GM12878 (cell line): ENCODE measurements around the gene MAS1L. TPM values are rescaled to one million over a fixed set of nuclear protein-coding genes. Genes with fewer than 3 reads are reported as not detected.

Experiments
- ATAC-seq: fragments of 200-7000 bp; cut with Tn5 transposase; 3 replicates; pipeline ENCODE4 v1.9.1; 2020; ENCODE audit warnings: mild to moderate bottlenecking, moderate library complexity
- BruUV-seq: library from RNA; stranded (reverse); fragments of 400-500 nt; replicated peaks from 2 replicates; lab custom pipeline; 2021; lab: Mats Ljungman, UMichigan
- CTCF ChIA-PET: fragments of 300-600 bp; sonication (Branson Sonifier 250); formaldehyde crosslinking; extraction: SDS; loops from one replicate; lab custom pipeline; 2021; ENCODE audit warnings: inconsistent platforms; lab: Yijun Ruan, JAX
- POLR2A ChIA-PET: fragments of 350-600 bp; formaldehyde crosslinking; extraction: SDS; loops from one replicate; lab custom pipeline; 2021; ENCODE audit warnings: inconsistent platforms; lab: Charles Lee
- RAD21 ChIA-PET: fragments of 300-600 bp; sonication (Branson Sonifier 250); formaldehyde crosslinking; loops from one replicate; lab custom pipeline; 2023; ENCODE audit warnings: antibody characterized with exemption; ENCODE audit not compliant: unreplicated experiment; lab: Charles Lee
- SMC1A ChIA-PET: fragments of 300-600 bp; sonication (Branson Sonifier 250); formaldehyde crosslinking; loops from one replicate; lab custom pipeline; 2023; ENCODE audit not compliant: unreplicated experiment, uncharacterized antibody; lab: Charles Lee
- DNase-seq: peaks from one replicate; pipeline ENCODE4 v3.0.0-alpha.2; 2011; ENCODE audit warnings: low read depth, low spot score
- FAIRE-seq: peaks from 3 replicates; lab custom pipeline; 2011; peaks lifted over from hg19 to GRCh38; lab: Jason Lieb, UNC
- H2AFZ ChIP-seq: 2 replicates; pipeline ENCODE4 v1.6.0; 2011; ENCODE audit warnings: low read depth, low read length, control low read depth; ENCODE audit not compliant: control insufficient read depth
- H3K27ac ChIP-seq: 2 replicates; pipeline ENCODE4 v1.5.1; 2011; ENCODE audit warnings: control low read depth; ENCODE audit not compliant: control insufficient read depth, insufficient read depth
- H3K27me3 ChIP-seq, 2 experiments: replicated peaks in 1 of 2; 2 replicates each; pipeline versions ENCODE4 v1.6.0 to v1.6.1; 2011; ENCODE audit warnings: low read length in 1 of 2; ENCODE audit not compliant: control insufficient read depth in 2 of 2, insufficient read depth in 2 of 2
- H3K36me3 ChIP-seq, 2 experiments: 2 replicates each; pipeline ENCODE4 v1.5.1; 2011; ENCODE audit warnings: low read length in 1 of 2; ENCODE audit not compliant: control insufficient read depth in 2 of 2, insufficient read depth in 2 of 2
- H3K4me1 ChIP-seq: 2 replicates; pipeline ENCODE4 v1.6.1; 2011; ENCODE audit warnings: mild to moderate bottlenecking, low read length, moderate library complexity, mixed read lengths; ENCODE audit not compliant: control insufficient read depth, insufficient read depth
- H3K4me2 ChIP-seq: 2 replicates; pipeline ENCODE4 v1.6.0; 2011; ENCODE audit warnings: control low read depth; ENCODE audit not compliant: control insufficient read depth, insufficient read depth
- H3K4me3 ChIP-seq: fragments of 200-600 bp; sonication (generic); 2 replicates; pipeline ENCODE4 v1.5.1; 2016
- H3K79me2 ChIP-seq: 2 replicates; pipeline ENCODE4 v1.6.0; 2011; ENCODE audit warnings: low read length; ENCODE audit not compliant: control insufficient read depth, insufficient read depth
- H3K9ac ChIP-seq: 2 replicates; pipeline ENCODE4 v1.8.0; 2011; ENCODE audit warnings: low read length, control low read depth, mixed read lengths; ENCODE audit not compliant: control insufficient read depth, insufficient read depth
- H3K9me3 ChIP-seq: replicated peaks from 3 replicates; pipeline ENCODE4 v1.5.1; 2011; ENCODE audit warnings: mild to moderate bottlenecking, low read length; ENCODE audit not compliant: control insufficient read depth, insufficient read depth
- H4K20me1 ChIP-seq: 2 replicates; pipeline ENCODE4 v1.6.0; 2011; ENCODE audit not compliant: control insufficient read depth, insufficient read depth
- BCL11A ChIP-seq: IDR thresholded peaks from 2 replicates; pipeline ENCODE4 v1.6.1; 2011; ENCODE audit warnings: low read depth, low read length
- CEBPB ChIP-seq, 2 experiments: fragments of 150-350 bp in 1 of 2; IDR thresholded peaks; 2 replicates each; pipeline ENCODE4 v1.6.1; 2012 to 2014; ENCODE audit warnings: low read depth in 2 of 2, low read length in 2 of 2, borderline replicate concordance in 1 of 2, inconsistent platforms in 1 of 2
- DPF2 ChIP-seq: fragments of 450-650 bp; IDR thresholded peaks from 2 replicates; pipeline ENCODE4 v1.6.1; 2017; ENCODE audit warnings: mild to moderate bottlenecking
- ETV6 ChIP-seq, 2 experiments: fragments of 450-650 bp in 1 of 2; IDR thresholded peaks in 1 of 2; conservative IDR thresholded peaks in 1 of 2; 2 replicates each; pipeline ENCODE4 v1.6.1; 2014; ENCODE audit warnings: antibody characterized with exemption in 1 of 2, borderline replicate concordance in 1 of 2, low read depth in 1 of 2, mild to moderate bottlenecking in 1 of 2, moderate library complexity in 1 of 2
- GABPA ChIP-seq: IDR thresholded peaks from 2 replicates; pipeline ENCODE4 v1.6.1; 2014; ENCODE audit warnings: antibody characterized with exemption, low read depth, mild to moderate bottlenecking, inconsistent platforms
- IRF3 ChIP-seq: fragments of 450-650 bp; IDR thresholded peaks from 2 replicates; pipeline ENCODE4 v1.6.1; 2014; ENCODE audit warnings: mild to moderate bottlenecking
- IRF4 ChIP-seq: IDR thresholded peaks from 2 replicates; pipeline ENCODE4 v1.6.1; 2011; ENCODE audit warnings: low read depth, low read length
- MEF2B ChIP-seq: fragments of 450-650 bp; IDR thresholded peaks from 2 replicates; pipeline ENCODE4 v1.6.1; 2018; ENCODE audit warnings: mild to moderate bottlenecking, moderate library complexity; ENCODE audit not compliant: partially characterized antibody, poor library complexity, severe bottlenecking
- NBN ChIP-seq: fragments of 450-650 bp; IDR thresholded peaks from 2 replicates; pipeline ENCODE4 v1.6.1; 2016
- NR2C1 ChIP-seq: fragments of 450-650 bp; IDR thresholded peaks from 2 replicates; pipeline ENCODE4 v1.6.1; 2017; ENCODE audit warnings: antibody characterized with exemption, mild to moderate bottlenecking, moderate library complexity
- NR2F1 ChIP-seq: fragments of 450-650 bp; conservative IDR thresholded peaks from 2 replicates; pipeline ENCODE4 v1.6.1; 2017; ENCODE audit warnings: mild to moderate bottlenecking
- PML ChIP-seq: IDR thresholded peaks from 2 replicates; pipeline ENCODE4 v1.6.1; 2012; ENCODE audit warnings: low read length, inconsistent platforms
- POLR2AphosphoS5 ChIP-seq: IDR thresholded peaks from 2 replicates; pipeline ENCODE4 v1.6.1; 2011; ENCODE audit warnings: mild to moderate bottlenecking, low read length, inconsistent platforms
- RELA ChIP-seq: fragments of 450-650 bp; IDR thresholded peaks from 2 replicates; pipeline ENCODE4 v1.8.0; 2014; ENCODE audit warnings: borderline replicate concordance; ENCODE audit not compliant: partially characterized antibody
- TARDBP ChIP-seq: IDR thresholded peaks from 2 replicates; pipeline ENCODE4 v1.6.1; 2016; ENCODE audit warnings: borderline replicate concordance
- WGBS: methylation state at CpG from one replicate; pipeline ENCODE4 v1.1.6; 2016; ENCODE audit warnings: low lambda C conversion rate; ENCODE audit not compliant: insufficient replicate concordance, insufficient coverage; ENCODE audit errors: missing lambda C conversion rate; 5-methylcytosine and 5-hydroxymethylcytosine counted together
- in situ Hi-C: fragments of 300-500 bp; cut with MboI; formaldehyde crosslinking; loops from 9 replicates; pipeline ENCODE4 v1.14.3; 2018; ENCODE audit warnings: mixed read lengths
- intact Hi-C: fragments of 100-400 bp; cut with micrococcal nuclease; formaldehyde crosslinking; loops from one replicate; pipeline ENCODE4 v1.14.2; 2022; ENCODE audit not compliant: unreplicated experiment
- polyA plus RNA-seq, 11 experiments: library from polyadenylated mRNA; depleted of rRNA in 4 of 11; unstranded in 6 of 11; stranded (reverse) in 5 of 11; fragments of >200 nt; fragmentation: Nextera tagmentation in 4 of 11; fragmentation: Illumina TruSeq in 1 of 11; extraction: Ambion mirVana in 4 of 11; extraction: Trizol in 1 of 11; gene quantifications; 1 replicate in 1 of 11; 2 replicates in 10 of 11; pipeline versions ENCODE4 v1.2.1 to v1.2.3, GENCODE V29; 2011 to 2016; ENCODE audit warnings: inconsistent platforms in 2 of 11, missing spikeins in 2 of 11, low read depth in 1 of 11
- total RNA-seq, 4 experiments: library from RNA; depleted of rRNA in 3 of 4; stranded (reverse); fragments of >200 nt in 3 of 4; fragmentation: Illumina TruSeq in 1 of 4; extraction: Trizol in 1 of 4; gene quantifications; 2 replicates each; pipeline versions ENCODE4 v1.2.1 to v1.2.3, GENCODE V29; 2013 to 2021
- TF ChIP-seq, protein P1 (sequence below): fragments of 450-650 bp; IDR thresholded peaks from 2 replicates; pipeline ENCODE4 v1.6.1; 2018; ENCODE audit warnings: mild to moderate bottlenecking, low read depth, moderate library complexity; ENCODE audit not compliant: partially characterized antibody
- TF ChIP-seq, protein P2 (sequence below): IDR thresholded peaks from 2 replicates; pipeline ENCODE4 v1.6.1; 2011; ENCODE audit warnings: mild to moderate bottlenecking, low read depth, low read length, moderate library complexity; ENCODE audit not compliant: insufficient replicate concordance

MAS1L gene
- total and polyA plus RNA-seq, 10 of the 15 experiments (the other 5 are each of a cell fraction or from before 2014, with no cell fraction given), result not detected

GRCh38 chr6:29499704-29500103 is 11.9 kb upstream of the MAS1L start:
- intact Hi-C loops (no loop called here), in situ Hi-C loops (no loop called here)
- no peak overlapping the region for H3K4me2 ChIP-seq
- H2AFZ ChIP-seq, result no peak overlapping the region
- ChIA-PET RAD21 (no interaction called here), CTCF (no interaction called here)
- no peaks in the 10 kb centered on the region for H3K36me3 ChIP-seq
- DNase-seq, result no peak
- no peaks in the 10 kb centered on the region for H3K9me3 ChIP-seq
- H3K9ac ChIP-seq, result no peak overlapping the region
- ATAC-seq, result no peak
- no TSS peak for BruUV-seq
- no peaks in the 10 kb centered on the region for H3K79me2 ChIP-seq
- H3K4me3 ChIP-seq, result no peak overlapping the region
- TF ChIP-seq NR2F1 (no peak), PML (no peak), ETV6 (conservative IDR thresholded peaks at IDR 0.05 in 1 of 2, IDR thresholded peaks at IDR 0.05 in 1 of 2; ENCODE audit: borderline replicate concordance in 1 of 2, low read depth in 1 of 2) (no peak), IRF3 (no peak), IRF4 (no peak), DPF2 (no peak), MEF2B (no peak), RELA (no peak), POLR2AphosphoS5 (no peak), GABPA (no peak), NBN (no peak), TARDBP (no peak), NR2C1 (no peak), CEBPB (IDR thresholded peaks at IDR 0.05; ENCODE audit: borderline replicate concordance in 1 of 2, low read depth in 2 of 2, low read length in 2 of 2) (no peak), BCL11A (no peak)
- TF ChIP-seq, protein P1, sequence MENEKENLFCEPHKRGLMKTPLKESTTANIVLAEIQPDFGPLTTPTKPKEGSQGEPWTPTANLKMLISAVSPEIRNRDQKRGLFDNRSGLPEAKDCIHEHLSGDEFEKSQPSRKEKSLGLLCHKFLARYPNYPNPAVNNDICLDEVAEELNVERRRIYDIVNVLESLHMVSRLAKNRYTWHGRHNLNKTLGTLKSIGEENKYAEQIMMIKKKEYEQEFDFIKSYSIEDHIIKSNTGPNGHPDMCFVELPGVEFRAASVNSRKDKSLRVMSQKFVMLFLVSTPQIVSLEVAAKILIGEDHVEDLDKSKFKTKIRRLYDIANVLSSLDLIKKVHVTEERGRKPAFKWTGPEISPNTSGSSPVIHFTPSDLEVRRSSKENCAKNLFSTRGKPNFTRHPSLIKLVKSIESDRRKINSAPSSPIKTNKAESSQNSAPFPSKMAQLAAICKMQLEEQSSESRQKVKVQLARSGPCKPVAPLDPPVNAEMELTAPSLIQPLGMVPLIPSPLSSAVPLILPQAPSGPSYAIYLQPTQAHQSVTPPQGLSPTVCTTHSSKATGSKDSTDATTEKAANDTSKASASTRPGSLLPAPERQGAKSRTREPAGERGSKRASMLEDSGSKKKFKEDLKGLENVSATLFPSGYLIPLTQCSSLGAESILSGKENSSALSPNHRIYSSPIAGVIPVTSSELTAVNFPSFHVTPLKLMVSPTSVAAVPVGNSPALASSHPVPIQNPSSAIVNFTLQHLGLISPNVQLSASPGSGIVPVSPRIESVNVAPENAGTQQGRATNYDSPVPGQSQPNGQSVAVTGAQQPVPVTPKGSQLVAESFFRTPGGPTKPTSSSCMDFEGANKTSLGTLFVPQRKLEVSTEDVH, result no peak
- TF ChIP-seq, protein P2, sequence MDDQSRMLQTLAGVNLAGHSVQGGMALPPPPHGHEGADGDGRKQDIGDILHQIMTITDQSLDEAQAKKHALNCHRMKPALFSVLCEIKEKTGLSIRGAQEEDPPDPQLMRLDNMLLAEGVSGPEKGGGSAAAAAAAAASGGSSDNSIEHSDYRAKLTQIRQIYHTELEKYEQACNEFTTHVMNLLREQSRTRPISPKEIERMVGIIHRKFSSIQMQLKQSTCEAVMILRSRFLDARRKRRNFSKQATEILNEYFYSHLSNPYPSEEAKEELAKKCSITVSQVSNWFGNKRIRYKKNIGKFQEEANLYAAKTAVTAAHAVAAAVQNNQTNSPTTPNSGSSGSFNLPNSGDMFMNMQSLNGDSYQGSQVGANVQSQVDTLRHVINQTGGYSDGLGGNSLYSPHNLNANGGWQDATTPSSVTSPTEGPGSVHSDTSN, result no peak
- TF ChIP-seq, all 136 proteins: peak for 0
- WGBS, result 34% methylated on average over 5 of the region's 5 CpGs
- H3K4me1 ChIP-seq, result no peaks in the 10 kb centered on the region
- ChIA-PET SMC1A (no interaction called here), POLR2A (no interaction called here)
- FAIRE-seq, result no peak
- no peaks in the 10 kb centered on the region for H4K20me1 ChIP-seq
- no peak overlapping the region for H3K27ac ChIP-seq
- 0 out of 4 replicates have a peak, but pooled peaks cover 1 to 2% of the 10 kb centered on the region in 2 experiments for H3K27me3 ChIP-seq
